ENCODE data around the gene POLN.

The POLN gene

GRCh38 chr4:2268357-2269205 is 26.7 kb upstream of the POLN start:
- no peak for TF ChIP-seq POLR2AphosphoS5 (IDR thresholded peaks at IDR 0.05; ENCODE audit: low read depth, low read length)
- TF ChIP-seq SIN3A (IDR thresholded peaks at IDR 0.05; ENCODE audit: borderline replicate concordance, insufficient read depth, low read length), result no peak
- no peak for TF ChIP-seq TAF1 (IDR thresholded peaks at IDR 0.05; ENCODE audit: borderline replicate concordance, insufficient read depth, low read length)
- TF ChIP-seq FOXP2 (optimal IDR thresholded peaks at IDR 0.05; ENCODE audit: borderline replicate concordance, extremely low read depth, extremely low read length, insufficient read depth), result no peak
- no peak for TF ChIP-seq REST (IDR thresholded peaks at IDR 0.05; ENCODE audit: insufficient read depth in 1 of 2, low read depth in 2 of 2, low read length in 2 of 2)

GRCh38 chr4:2267841-2268240 is 25.9 kb upstream of the POLN start:
- TF ChIP-seq REST (IDR thresholded peaks at IDR 0.05; ENCODE audit: insufficient read depth in 1 of 2, low read depth in 2 of 2, low read length in 2 of 2) (no peak), FOXP2 (optimal IDR thresholded peaks at IDR 0.05; ENCODE audit: borderline replicate concordance, extremely low read depth, extremely low read length, insufficient read depth) (no peak), TAF1 (IDR thresholded peaks at IDR 0.05; ENCODE audit: borderline replicate concordance, insufficient read depth, low read length) (no peak), SIN3A (IDR thresholded peaks at IDR 0.05; ENCODE audit: borderline replicate concordance, insufficient read depth, low read length) (no peak)

- TF ChIP-seq SIN3A (IDR thresholded peaks at IDR 0.05; ENCODE audit: borderline replicate concordance, insufficient read depth, low read length), result no peak
- TF ChIP-seq POLR2AphosphoS5 (IDR thresholded peaks at IDR 0.05; ENCODE audit: low read depth, low read length), result no peak
- TF ChIP-seq REST (IDR thresholded peaks at IDR 0.05; ENCODE audit: insufficient read depth in 1 of 2, low read depth in 2 of 2, low read length in 2 of 2), result no peak
- no peak for TF ChIP-seq FOXP2 (optimal IDR thresholded peaks at IDR 0.05; ENCODE audit: borderline replicate concordance, extremely low read depth, extremely low read length, insufficient read depth)
Observed at GRCh38 chr4:2267320-2267811, 25.4 kb upstream of the POLN start.

GRCh38 chr4:2266821-2267220 is 24.9 kb upstream of the POLN start:
- TF ChIP-seq FOXP2 (optimal IDR thresholded peaks at IDR 0.05; ENCODE audit: borderline replicate concordance, extremely low read depth, extremely low read length, insufficient read depth) (no peak), TAF1 (IDR thresholded peaks at IDR 0.05; ENCODE audit: borderline replicate concordance, insufficient read depth, low read length) (no peak), SIN3A (IDR thresholded peaks at IDR 0.05; ENCODE audit: borderline replicate concordance, insufficient read depth, low read length) (no peak), POLR2AphosphoS5 (IDR thresholded peaks at IDR 0.05; ENCODE audit: low read depth, low read length) (no peak)

GRCh38 chr4:2266181-2266580 is 24.3 kb upstream of the POLN start:
- TF ChIP-seq SIN3A (IDR thresholded peaks at IDR 0.05; ENCODE audit: borderline replicate concordance, insufficient read depth, low read length) (no peak), FOXP2 (optimal IDR thresholded peaks at IDR 0.05; ENCODE audit: borderline replicate concordance, extremely low read depth, extremely low read length, insufficient read depth) (no peak), POLR2AphosphoS5 (IDR thresholded peaks at IDR 0.05; ENCODE audit: low read depth, low read length) (no peak), REST (IDR thresholded peaks at IDR 0.05; ENCODE audit: insufficient read depth in 1 of 2, low read depth in 2 of 2, low read length in 2 of 2) (no peak), TAF1 (IDR thresholded peaks at IDR 0.05; ENCODE audit: borderline replicate concordance, insufficient read depth, low read length) (no peak)
